Measurements from ENCODE around the gene CXCR1.
"Not testable (repeated sequence)": the region's sequence is repeated elsewhere in the genome, so short reads cannot be mapped to it uniquely, and the experiment has no call there.

The CXCR1 gene

DNA sequence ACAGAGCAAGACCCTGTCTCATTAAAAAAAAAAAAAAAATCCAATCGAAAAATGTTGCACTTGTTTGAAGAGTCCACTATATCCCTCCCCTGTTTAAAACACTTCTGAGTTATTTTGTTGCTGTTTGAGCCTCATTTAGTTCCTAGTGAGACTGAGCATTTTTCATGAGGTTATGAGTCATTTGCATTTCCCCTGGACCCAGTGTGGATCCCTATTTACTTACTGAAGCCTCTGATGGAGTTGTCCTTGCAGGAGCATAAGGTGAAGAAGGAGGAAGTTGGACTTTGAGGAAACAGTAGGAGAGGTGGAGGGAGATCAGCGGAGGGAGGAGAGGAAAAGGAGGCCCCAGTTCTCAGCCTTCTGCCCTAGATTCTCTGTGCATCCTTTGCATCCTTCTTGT, 5.1 kb downstream of the CXCR1 start:
- DNase-seq (ENCODE audit: low read depth in 2 of 2), result no peak

- DNase-seq (ENCODE audit: low read depth in 2 of 2), result no peak
Observed at GRCh38 chr2:218155953-218156479, 10.7 kb downstream of the CXCR1 start.

GRCh38 chr2:218152777-218153176, 14.0 kb downstream of the CXCR1 start:
- no peak for DNase-seq (ENCODE audit: low read depth in 2 of 2)

GRCh38 chr2:218152172-218152571, 14.6 kb downstream of the CXCR1 start:
- DNase-seq (ENCODE audit: low read depth in 2 of 2), result no peak

DNA sequence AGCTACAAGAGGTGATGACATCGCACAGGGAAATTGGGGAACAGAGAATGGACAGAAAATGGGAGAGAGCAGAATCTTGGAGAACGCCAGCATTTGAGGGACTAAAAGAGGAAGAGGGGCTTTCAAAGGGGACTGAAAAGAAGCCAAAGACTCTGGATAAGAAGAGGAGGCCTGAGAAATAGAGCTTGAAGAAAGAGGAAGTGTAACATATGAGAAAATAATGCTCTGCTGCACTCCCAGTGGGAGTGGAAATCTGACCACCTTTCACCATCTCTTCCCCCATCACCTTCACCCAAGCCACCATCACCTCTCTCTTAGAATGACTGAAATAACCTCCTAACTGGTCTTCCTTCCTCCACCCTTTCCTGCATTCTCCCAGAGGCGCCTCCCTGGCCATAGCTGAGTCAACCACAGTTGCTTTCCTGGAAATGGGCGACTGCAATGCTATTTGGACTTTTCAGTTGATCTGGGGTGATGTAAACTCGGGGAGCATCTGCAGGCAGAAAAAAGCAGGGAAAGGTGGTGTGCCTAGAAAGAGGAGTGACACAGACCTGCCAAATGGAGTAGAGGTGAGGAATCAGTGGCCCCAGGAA, 16.8 kb downstream of the CXCR1 start:
- DNase-seq (ENCODE audit: low read depth in 2 of 2), result no peak

DNA sequence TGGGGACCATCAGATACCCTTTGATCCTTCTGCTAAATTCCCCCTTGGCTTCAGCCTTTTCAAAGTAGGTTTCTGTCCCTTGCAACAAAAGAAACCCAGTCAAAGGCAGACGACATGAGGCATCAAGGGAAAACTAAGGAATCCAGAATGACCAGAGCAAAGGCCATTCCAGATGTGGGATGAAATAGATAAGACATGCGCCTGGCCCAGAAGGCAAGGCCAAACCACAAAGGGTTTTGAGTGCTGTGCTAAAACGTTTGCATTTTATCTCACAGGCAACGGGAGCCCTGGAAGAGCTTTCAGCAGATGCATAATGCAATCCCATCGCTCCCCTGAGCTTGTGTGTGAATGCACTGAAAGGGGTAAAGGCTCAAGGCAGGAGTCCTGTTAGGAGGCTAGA, 17.7 kb downstream of the CXCR1 start:
- no peak for DNase-seq (ENCODE audit: low read depth in 2 of 2)

DNA sequence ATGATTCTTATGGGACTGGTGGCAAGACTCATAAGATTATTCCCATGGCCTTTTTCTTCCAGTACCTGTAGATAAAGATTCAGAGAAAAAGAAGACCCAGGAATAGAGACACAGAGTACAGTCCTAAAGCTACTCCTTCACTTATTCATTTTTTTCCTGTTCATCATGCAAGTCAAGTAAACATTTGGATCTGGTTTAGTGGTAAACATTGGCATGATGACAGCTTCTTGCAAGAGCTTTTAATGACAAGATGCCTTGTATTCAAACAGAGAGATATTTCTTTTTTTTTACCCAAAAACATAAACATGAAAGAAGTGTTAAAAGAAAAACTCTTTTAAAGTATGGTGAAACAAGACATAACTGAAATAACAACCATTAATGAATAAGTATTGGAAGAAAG, 20.7 kb downstream of the CXCR1 start:
- no peak for DNase-seq (ENCODE audit: low read depth in 2 of 2)

- DNase-seq (ENCODE audit: low read depth in 2 of 2), result no peak
Observed at GRCh38 chr2:218145124-218145523, 21.6 kb downstream of the CXCR1 start.

GRCh38 chr2:218138047-218138446, 28.7 kb downstream of the CXCR1 start:
- DNase-seq (ENCODE audit: low read depth in 2 of 2), result no peak

DNA sequence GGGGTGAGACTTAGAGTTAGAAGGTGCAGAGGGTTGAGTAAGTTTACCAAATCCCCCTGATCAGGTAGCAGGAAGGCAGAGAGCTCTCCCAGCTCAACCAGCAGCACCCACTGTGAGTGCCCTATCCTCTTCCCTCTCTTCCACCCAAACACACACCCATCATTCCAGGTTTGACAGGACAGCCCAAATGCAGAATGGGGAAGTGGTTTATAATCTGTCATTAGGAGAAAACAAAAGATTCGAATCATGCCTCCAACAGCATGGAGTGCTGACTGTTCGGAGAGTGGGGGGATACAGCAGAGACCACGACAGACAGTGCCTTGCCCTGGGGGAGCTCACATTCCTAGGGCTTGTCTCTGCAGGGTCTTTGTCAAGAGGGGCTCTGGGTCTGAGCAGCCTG, 29.2 kb downstream of the CXCR1 start:
- no peak for DNase-seq (ENCODE audit: low read depth in 2 of 2)

DNA sequence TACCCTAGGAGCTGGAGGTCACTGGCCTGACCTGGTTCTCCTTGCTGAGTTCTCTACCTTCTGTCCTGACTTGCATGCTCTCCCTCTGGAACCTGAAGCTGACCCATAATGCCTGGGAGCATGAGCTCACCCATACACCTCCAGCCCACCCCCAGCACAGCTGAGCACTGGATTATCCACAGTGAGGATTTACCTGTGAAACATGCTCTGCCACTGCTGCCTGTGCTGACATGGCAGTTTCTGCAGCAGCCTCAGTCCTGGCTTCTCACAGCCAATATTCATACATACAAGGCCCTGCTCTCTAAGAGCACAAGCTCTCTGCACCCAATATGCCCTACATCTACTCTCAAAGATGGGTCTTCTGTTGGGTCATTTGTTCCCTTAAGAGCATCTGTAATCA, 35.9 kb downstream of the CXCR1 start:
- no peak for DNase-seq (ENCODE audit: low read depth in 2 of 2)

GRCh38 chr2:218130377-218130776, 36.4 kb downstream of the CXCR1 start:
- DNase-seq (ENCODE audit: low read depth in 2 of 2), result no peak

GRCh38 chr2:218129458-218130135, 37.2 kb downstream of the CXCR1 start:
- no peak for DNase-seq (ENCODE audit: low read depth in 2 of 2)

GRCh38 chr2:218128781-218129457, 37.8 kb downstream of the CXCR1 start:
- no peak for DNase-seq (ENCODE audit: low read depth in 2 of 2)

- DNase-seq (ENCODE audit: low read depth in 2 of 2), result no peak
Observed at GRCh38 chr2:218127929-218128455, 38.8 kb downstream of the CXCR1 start.

- DNase-seq (ENCODE audit: low read depth in 2 of 2), result no peak
Observed at GRCh38 chr2:218125626-218126080, 41.1 kb downstream of the CXCR1 start, which contains the start of gene CXCR2. TSS of gene CXCR2 (plus strand) at chr2:218126028. CDS start at chr2:218134802, 8,774 bp downstream.

DNA sequence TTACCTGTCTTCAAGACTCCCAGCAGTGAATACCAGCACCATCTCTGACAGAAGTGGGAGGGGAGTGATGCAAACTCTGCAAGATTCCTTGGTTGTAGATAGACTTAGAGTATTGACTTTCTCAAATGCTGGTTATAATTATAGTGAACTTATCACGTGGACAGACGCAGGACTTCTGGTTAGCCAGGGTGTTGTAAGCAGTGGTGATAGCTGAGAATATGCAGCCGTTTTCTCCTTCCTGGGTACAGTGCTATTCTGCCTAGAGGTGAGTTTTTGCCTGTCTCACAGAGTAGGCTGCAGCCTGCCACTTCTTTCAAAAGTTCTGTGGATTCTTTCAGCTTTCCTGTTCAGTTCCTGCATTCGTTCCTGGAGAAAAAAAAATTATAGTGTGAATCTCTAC, 41.7 kb downstream of the CXCR1 start:
- DNase-seq (ENCODE audit: low read depth in 2 of 2), result no peak

- no peak for DNase-seq (ENCODE audit: low read depth in 2 of 2)
Observed at GRCh38 chr2:218123986-218124385, 42.8 kb downstream of the CXCR1 start.

DNA sequence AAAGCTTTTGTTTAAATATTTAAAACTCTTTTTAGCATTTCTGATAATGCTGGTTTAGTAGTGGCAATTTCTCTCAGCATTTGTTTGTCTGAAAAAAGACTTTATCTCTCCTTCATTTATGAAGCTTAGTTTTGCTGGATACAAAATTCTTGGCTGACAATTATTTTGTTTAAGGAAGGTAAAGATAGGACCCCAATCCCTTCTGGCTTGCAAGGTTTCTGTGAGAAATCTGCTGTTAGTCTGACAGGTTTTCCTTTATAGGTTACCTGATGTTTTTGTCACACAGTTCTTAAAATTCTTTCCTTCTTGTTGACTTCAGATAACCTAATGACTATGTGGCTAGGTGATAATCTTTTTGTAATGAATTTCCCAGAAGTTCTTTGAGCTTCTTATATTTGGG, 44.5 kb downstream of the CXCR1 start:
- not testable (repeated sequence) for DNase-seq (ENCODE audit: low read depth in 2 of 2)

- DNase-seq (ENCODE audit: low read depth in 2 of 2), result not testable (repeated sequence)
Observed at GRCh38 chr2:218121789-218122188, 45.0 kb downstream of the CXCR1 start.
